Mammary epithelial cell (primary cell): ENCODE data around the gene SCAF1.

Experiments
- CTCF ChIP-seq, 2 donors: IDR thresholded peaks in 1 of 2; conservative IDR thresholded peaks in 1 of 2; 2 replicates each; pipeline ENCODE4 v1.5.1; 2011 to 2012; ENCODE audit warnings: inconsistent platforms in 2 of 2, low read length in 2 of 2, mild to moderate bottlenecking in 2 of 2, control low read depth in 1 of 2, low read depth in 1 of 2; ENCODE audit not compliant: insufficient read depth in 1 of 2; ENCODE audit errors: extremely low read depth in 1 of 2
- EZH2 ChIP-seq: IDR thresholded peaks from 2 replicates; pipeline ENCODE4 v1.6.1; 2012; ENCODE audit warnings: low read length, inconsistent platforms, borderline replicate concordance

DNA sequence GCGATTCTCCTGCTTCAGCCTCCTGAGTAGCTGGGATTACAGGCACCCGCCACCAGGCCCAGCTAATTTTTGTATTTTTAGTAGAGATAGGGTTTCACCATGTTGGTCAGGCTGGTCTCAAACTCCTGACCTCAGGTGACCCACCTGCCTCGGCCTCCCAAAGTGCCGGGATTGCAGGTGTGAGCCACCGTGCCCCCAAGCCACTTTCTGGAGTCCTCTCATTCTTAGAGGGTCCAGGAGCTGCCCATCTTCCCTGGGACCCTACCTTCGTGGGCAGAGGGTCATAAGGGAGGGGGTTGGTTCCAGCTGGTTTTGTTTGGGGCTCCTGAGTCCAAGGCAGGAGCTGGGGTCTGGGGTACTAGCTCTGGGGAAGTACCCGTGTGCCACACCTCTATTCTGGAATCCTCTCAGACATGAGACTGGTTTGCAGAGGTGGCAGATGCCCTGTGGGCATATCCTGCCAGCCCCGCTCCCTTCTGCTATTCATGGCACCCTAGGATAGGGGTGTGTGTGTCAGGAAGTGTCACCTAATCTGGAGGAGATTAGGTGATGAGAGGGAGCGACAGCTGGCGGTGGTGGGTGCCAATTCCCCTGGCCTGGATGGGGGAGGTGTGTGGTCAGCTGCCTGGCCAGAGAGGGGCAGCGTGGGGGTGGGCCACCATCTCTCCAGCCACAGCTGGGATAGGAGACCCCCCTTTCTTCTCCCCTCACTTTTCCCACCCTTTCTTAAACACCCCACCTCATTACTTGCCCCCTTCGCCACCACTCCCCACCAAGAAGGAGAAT lies 37.2 kb downstream of the SCAF1 start:
- TF ChIP-seq CTCF (conservative IDR thresholded peaks at IDR 0.05 in 1 of 2, IDR thresholded peaks at IDR 0.05 in 1 of 2; ENCODE audit: extremely low read depth in 1 of 2, insufficient read depth in 1 of 2, low read depth in 1 of 2, low read length in 2 of 2) (no peak), EZH2 (no peak)
